OCI-LY7 (cell line): ENCODE data around the gene WDR31.

Experiments used
- EZH2phosphoT487 ChIP-seq: fragments of 200-600 bp; sonication (generic); IDR thresholded peaks from 2 replicates; pipeline ENCODE4 v1.6.1; 2018; ENCODE audit warnings: low read depth, borderline replicate concordance, mild to moderate bottlenecking, mixed run types, antibody characterized with exemption, low read length, moderate library complexity, mixed read lengths
- TF ChIP-seq, protein P1 (sequence below): fragments of 200-600 bp; sonication (generic); conservative IDR thresholded peaks from 2 replicates; pipeline ENCODE4 v1.5.1; 2014; ENCODE audit warnings: mild to moderate bottlenecking, antibody characterized with exemption, low read length, moderate library complexity, mixed read lengths

DNA sequence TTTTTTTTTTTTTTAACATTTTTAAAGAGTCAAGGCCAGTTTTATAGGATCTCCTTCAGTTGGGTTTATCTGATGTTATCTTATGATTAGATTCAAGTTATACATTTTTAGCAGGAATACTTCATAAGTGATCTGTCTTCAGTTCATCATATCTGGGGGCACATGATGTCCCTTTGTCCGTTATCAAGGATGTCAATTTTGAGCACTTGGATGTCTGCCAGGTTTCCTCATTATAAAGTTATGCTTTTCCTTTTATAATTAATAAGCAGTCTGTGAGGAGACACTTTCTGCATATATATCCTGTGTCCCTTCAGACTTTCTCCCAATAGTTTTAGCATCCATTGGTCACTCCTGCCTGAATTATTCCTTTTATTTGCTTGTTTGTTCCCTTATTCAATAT, 24.9 kb upstream of the WDR31 start:
- TF ChIP-seq, protein P1, sequence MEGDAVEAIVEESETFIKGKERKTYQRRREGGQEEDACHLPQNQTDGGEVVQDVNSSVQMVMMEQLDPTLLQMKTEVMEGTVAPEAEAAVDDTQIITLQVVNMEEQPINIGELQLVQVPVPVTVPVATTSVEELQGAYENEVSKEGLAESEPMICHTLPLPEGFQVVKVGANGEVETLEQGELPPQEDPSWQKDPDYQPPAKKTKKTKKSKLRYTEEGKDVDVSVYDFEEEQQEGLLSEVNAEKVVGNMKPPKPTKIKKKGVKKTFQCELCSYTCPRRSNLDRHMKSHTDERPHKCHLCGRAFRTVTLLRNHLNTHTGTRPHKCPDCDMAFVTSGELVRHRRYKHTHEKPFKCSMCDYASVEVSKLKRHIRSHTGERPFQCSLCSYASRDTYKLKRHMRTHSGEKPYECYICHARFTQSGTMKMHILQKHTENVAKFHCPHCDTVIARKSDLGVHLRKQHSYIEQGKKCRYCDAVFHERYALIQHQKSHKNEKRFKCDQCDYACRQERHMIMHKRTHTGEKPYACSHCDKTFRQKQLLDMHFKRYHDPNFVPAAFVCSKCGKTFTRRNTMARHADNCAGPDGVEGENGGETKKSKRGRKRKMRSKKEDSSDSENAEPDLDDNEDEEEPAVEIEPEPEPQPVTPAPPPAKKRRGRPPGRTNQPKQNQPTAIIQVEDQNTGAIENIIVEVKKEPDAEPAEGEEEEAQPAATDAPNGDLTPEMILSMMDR, result no peak
- no peak for TF ChIP-seq EZH2phosphoT487
